ENCODE data around the gene ACVR1. TPM values are rescaled to one million over a fixed set of nuclear protein-coding genes. Genes with fewer than 3 reads are reported as not detected.
"Not testable (repeated sequence)": the region's sequence is repeated elsewhere in the genome, so short reads cannot be mapped to it uniquely, and the experiment has no call there.

Gene ACVR1
- total RNA-seq, 2 donors from 2014 or later: 34.5 to 36.8 TPM

DNA sequence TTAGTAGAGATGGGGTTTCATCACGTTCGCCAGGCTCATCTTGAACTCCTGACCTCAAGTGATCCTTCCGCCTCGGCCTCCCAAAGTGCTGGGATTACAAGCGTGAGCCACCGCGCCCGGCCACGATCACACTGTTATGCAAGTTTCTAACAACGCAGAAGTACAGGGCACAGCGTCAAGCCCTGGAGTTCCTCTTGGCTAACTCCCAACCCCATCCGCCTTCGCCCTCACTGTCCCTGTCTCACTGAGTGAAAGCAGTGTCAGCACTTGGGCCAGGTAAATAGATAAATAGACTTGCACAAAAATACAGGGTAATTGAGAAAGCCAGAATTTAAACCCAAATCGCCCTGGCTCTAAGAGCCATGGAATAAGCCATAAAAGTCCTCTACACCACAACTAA, 111.7 kb downstream of the ACVR1 start:
- peaks cover 58% of the 10 kb centered on the region for H3K36me3 ChIP-seq
- H3K27ac ChIP-seq: no peak overlapping the region
- H3K4me1 ChIP-seq: no peaks in the 10 kb centered on the region
- H3K27me3 ChIP-seq: no peaks in the 10 kb centered on the region
- TF ChIP-seq CTCF (IDR thresholded peaks at IDR 0.05): no peak
- no peaks in the 10 kb centered on the region for H3K9me3 ChIP-seq
- DNase-seq (ENCODE audit: low spot score): no peak
- H3K4me3 ChIP-seq: no peak overlapping the region

GRCh38 chr2:157761520-157761919, 114.6 kb downstream of the ACVR1 start:
- H3K4me3 ChIP-seq: no peak overlapping the region
- no peak overlapping the region for H3K27ac ChIP-seq
- no peaks in the 10 kb centered on the region for H3K27me3 ChIP-seq
- no peak for DNase-seq (ENCODE audit: low spot score)
- no peaks in the 10 kb centered on the region for H3K4me1 ChIP-seq
- H3K9me3 ChIP-seq: peaks cover 0 to 17% of the 10 kb centered on the region in 2 donors
- TF ChIP-seq CTCF (IDR thresholded peaks at IDR 0.05): no peak
- H3K36me3 ChIP-seq: peaks cover 60% of the 10 kb centered on the region

- Histone ChIP-seq H3K36me3 (peaks cover 60% of the 10 kb centered on the region), H3K4me3 (no peak overlapping the region), H3K27me3 (no peaks in the 10 kb centered on the region), H3K27ac (no peak overlapping the region), H3K9me3 (peaks cover 0 to 23% of the 10 kb centered on the region in 2 donors), H3K4me1 (no peaks in the 10 kb centered on the region)
- no peak for DNase-seq (ENCODE audit: low spot score)
- no peak for TF ChIP-seq CTCF (IDR thresholded peaks at IDR 0.05)
These were observed 115.2 kb downstream of the ACVR1 start for GRCh38 chr2:157760949-157761348.

- no peak for TF ChIP-seq CTCF (IDR thresholded peaks at IDR 0.05)
- Histone ChIP-seq H3K9me3 (peaks cover 0 to 32% of the 10 kb centered on the region in 2 donors), H3K27me3 (no peaks in the 10 kb centered on the region), H3K36me3 (peaks cover 56% of the 10 kb centered on the region), H3K4me1 (no peaks in the 10 kb centered on the region), H3K27ac (no peak overlapping the region), H3K4me3 (no peak overlapping the region)
- no peak for DNase-seq (ENCODE audit: low spot score)
These were observed 116.3 kb downstream of the ACVR1 start for GRCh38 chr2:157759855-157760254.

GRCh38 chr2:157758586-157758985, 117.5 kb downstream of the ACVR1 start:
- Histone ChIP-seq H3K4me3 (no peak overlapping the region), H3K9me3 (peaks cover 0 to 32% of the 10 kb centered on the region in 2 donors), H3K27me3 (no peaks in the 10 kb centered on the region), H3K36me3 (peaks cover 51% of the 10 kb centered on the region), H3K27ac (no peak overlapping the region), H3K4me1 (no peaks in the 10 kb centered on the region)
- no peak for TF ChIP-seq CTCF (IDR thresholded peaks at IDR 0.05)
- no peak for DNase-seq (ENCODE audit: low spot score)

DNA sequence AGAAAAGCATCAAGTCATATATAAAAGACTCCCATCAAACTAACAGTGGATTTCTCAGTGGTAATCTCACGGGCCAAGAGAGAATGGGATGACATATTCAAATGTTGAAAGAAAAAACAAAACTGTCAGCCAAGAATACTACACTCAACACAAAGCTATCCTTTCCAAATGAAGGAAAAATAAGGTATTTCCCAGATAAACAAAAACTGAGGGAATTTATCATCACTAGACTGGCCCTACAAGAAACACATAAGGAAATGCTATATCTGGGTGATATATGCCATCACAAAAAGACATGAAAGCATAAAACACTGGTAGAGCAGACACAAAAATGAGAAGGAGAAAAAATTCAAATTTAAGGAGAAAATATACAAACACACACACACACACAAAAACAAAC, 118.6 kb downstream of the ACVR1 start:
- no peak for DNase-seq (ENCODE audit: low spot score)
- no peak overlapping the region for H3K4me3 ChIP-seq
- no peak overlapping the region for H3K27ac ChIP-seq
- TF ChIP-seq CTCF (IDR thresholded peaks at IDR 0.05): no peak
- H3K4me1 ChIP-seq: no peaks in the 10 kb centered on the region
- peaks cover 0 to 32% of the 10 kb centered on the region in 2 donors for H3K9me3 ChIP-seq
- no peaks in the 10 kb centered on the region for H3K27me3 ChIP-seq
- H3K36me3 ChIP-seq: peaks cover 57% of the 10 kb centered on the region

DNA sequence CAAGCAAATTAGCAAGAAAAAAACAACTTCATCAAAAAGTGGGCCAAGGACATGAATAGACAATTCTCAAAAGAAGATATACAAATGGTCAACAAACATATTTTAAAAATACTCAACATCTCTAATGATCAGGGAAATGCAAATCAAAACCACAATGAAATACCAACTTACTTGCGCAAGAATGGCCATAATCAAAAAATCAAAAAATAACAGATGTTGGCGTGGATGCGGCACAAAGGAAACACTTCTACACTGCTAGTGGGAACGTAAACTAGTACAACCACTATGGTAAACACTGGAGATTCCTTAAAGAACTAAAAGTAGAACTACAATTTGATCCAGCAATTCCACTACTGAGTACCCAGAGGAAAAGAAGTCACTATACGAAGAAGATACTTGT, 119.7 kb downstream of the ACVR1 start:
- not testable (repeated sequence) for H3K27ac ChIP-seq; H3K27me3 ChIP-seq; DNase-seq (ENCODE audit: low spot score); H3K4me1 ChIP-seq; H3K4me3 ChIP-seq
- peaks cover 0 to 32% of the 10 kb centered on the region in 2 donors for H3K9me3 ChIP-seq
- peaks cover 60% of the 10 kb centered on the region for H3K36me3 ChIP-seq
